Urinary bladder (tissue), 4 donors: ENCODE results near the gene OMA1. TPM values are rescaled to one million over a fixed set of nuclear protein-coding genes. Genes with fewer than 3 reads are reported as not detected.
"Not testable (repeated sequence)": the region's sequence is repeated elsewhere in the genome, so short reads cannot be mapped to it uniquely, and the experiment has no call there.

ENCODE experiments used
- DNase-seq: peaks from one replicate; pipeline ENCODE4 v3.0.0-alpha.2; 2015; ENCODE audit errors: extremely low spot score
- H3K27ac ChIP-seq: one replicate; pipeline ENCODE4 v1.5.1; 2013; ENCODE audit warnings: low read depth, mild to moderate bottlenecking, moderate library complexity
- H3K36me3 ChIP-seq: one replicate; pipeline ENCODE4 v1.6.1; 2013; ENCODE audit warnings: mild to moderate bottlenecking, moderate library complexity; ENCODE audit not compliant: insufficient read depth
- H3K4me1 ChIP-seq: one replicate; pipeline ENCODE4 v1.6.1; 2013; ENCODE audit warnings: mild to moderate bottlenecking, moderate library complexity; ENCODE audit not compliant: insufficient read depth
- H3K4me3 ChIP-seq: one replicate; pipeline ENCODE4 v1.5.1; 2013; ENCODE audit warnings: low read depth, low read length
- WGBS: extraction: QIAGEN DNeasy Blood & Tissue Kit; methylation state at CpG from one replicate; pipeline ENCODE4 v1.1.7; 2013; 5-methylcytosine and 5-hydroxymethylcytosine counted together
- polyA plus RNA-seq: library from polyadenylated mRNA; stranded (reverse); fragments of 200-250 nt; gene quantifications from one replicate; pipeline ENCODE4 v1.2.3, GENCODE V29; 2013
- total RNA-seq: library from RNA; depleted of rRNA; stranded (reverse); fragments of >200 nt; gene quantifications from one replicate; pipeline ENCODE4 v1.2.3, GENCODE V29; 2014
- donor health status: healthy with polysubstance abuse.
- donor health status: healthy.

The OMA1 gene
- total and polyA plus RNA-seq, 2 donors: 16.9 to 57.8 TPM

DNA sequence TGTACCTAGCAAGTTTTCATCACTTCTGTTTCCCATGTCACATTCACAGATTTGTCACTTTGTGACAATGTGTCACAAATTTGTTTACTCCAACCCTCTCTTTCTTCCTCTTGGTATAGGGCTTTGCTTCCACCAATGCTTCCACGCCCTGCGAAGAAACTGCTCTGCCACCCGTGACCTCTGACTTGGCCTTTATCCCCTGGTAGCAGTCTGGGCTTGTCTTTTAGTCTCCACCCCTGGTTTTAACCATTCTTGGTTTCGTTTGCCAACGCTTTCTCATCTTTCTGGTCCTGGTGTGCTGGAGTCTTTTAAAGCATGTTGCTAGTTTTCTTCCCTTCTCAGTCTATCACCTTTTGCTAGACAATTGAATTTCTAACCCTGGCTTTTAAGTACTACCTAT is 22.4 kb upstream of the OMA1 start:
- no peaks in the 10 kb centered on the region for H3K36me3 ChIP-seq
- no peaks in the 10 kb centered on the region for H3K4me1 ChIP-seq
- 74% methylated on average over 5 of the region's 5 CpGs for WGBS
- H3K27ac ChIP-seq: no peak overlapping the region
- H3K4me3 ChIP-seq: no peak overlapping the region
- DNase-seq: no peak

DNA sequence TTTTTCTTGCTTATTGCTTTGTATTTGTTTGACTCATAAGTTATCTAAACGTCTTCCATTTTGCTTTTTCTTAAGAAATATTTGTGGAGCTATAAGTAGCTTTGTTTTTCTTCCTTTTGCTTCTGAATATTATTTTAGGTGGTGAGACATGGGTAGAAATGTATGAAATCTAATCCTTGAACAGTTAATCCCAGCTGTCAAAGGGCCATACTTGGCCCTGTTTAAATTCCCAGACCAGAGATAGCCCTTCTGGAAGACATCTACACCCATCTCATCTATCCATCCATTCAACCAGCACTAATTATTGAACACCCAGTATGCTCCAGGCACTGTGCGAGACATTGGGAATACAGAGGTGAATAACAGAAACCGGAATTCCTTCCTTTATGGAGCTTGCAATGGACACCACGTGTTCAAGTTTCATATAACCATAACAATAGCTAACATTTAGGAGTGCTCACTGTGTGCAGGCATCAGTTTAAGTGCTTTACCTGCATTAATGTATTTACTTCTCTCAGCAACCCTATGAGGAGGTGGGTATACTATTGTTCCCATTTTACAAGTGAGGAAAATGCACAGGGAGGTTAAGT is 21.8 kb upstream of the OMA1 start:
- Histone ChIP-seq H3K4me3 (no peak overlapping the region), H3K4me1 (no peaks in the 10 kb centered on the region), H3K36me3 (no peaks in the 10 kb centered on the region), H3K27ac (no peak overlapping the region)
- no peak for DNase-seq
- WGBS: 70% methylated on average over 4 of the region's 4 CpGs

GRCh38 chr1:58566339-58566738 is 19.8 kb upstream of the OMA1 start:
- WGBS: 66% methylated on average over 3 of the region's 3 CpGs
- Histone ChIP-seq H3K4me1 (no peaks in the 10 kb centered on the region), H3K4me3 (no peak overlapping the region), H3K36me3 (no peaks in the 10 kb centered on the region), H3K27ac (no peak overlapping the region)
- no peak for DNase-seq

DNA sequence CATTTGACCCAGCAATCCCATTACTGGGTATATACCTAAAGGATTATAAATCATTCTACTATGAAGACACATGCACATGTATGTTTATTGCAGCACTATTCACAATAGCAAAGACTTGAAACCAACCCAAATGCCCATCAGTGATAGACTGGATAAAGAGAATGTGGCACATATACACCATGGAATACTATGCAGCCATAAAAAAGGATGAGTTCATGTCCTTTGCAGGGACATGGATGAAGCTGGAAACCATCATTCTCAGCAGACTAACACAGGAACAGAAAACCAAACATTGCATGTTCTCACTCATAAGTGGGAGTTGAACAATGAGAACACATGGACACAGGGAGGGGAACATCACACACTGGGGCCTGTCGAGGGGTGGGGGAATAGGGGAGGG is 17.2 kb upstream of the OMA1 start:
- not testable (repeated sequence) for H3K4me1 ChIP-seq, DNase-seq, H3K36me3 ChIP-seq, H3K4me3 ChIP-seq, H3K27ac ChIP-seq
- 88% methylated on average over 1 of the region's 1 CpG for WGBS

DNA sequence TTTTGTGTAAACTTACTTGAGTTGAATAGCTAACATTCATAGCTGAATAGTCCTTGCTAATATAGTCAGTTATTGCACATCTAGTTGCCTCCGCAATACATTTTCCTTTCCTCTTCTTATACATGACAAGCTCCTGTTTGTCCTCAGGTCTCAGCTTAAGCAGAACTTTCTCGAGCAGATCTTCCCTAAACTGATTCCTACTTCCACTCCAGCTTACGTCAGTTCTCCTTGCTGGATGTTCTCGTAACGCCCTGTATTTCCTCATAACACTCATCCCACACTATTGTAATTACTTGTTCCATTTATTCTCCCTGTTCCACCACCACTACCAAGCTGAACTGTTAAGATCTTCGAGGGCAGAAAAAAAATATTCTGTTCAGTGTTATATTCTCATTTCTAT is 15.1 kb upstream of the OMA1 start:
- H3K4me3 ChIP-seq: no peak overlapping the region
- WGBS: 69% methylated on average over 6 of the region's 6 CpGs

DNA sequence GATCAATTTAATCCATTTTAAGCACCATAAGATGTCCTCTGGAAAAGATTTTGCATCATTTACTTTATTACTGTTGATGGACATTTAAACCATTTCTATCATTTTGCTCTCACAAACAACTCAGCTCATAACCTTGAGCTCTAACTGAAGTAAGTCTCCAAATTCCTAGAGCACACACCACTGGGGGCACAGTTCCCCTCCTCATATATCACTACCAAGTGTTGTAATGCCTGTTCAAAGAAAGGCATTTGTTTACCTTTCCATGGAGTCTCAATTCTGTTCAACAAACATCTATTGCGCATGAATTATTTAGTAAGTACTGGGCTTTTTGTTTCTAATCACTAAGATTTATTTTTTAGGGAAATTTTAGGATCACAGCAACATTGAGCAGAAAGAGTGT is 8.9 kb upstream of the OMA1 start:
- DNase-seq: no peak
- Histone ChIP-seq H3K4me1 (no peaks in the 10 kb centered on the region), H3K36me3 (no peaks in the 10 kb centered on the region), H3K27ac (no peak overlapping the region), H3K4me3 (no peak overlapping the region)
- WGBS: 94% methylated on average over 1 of the region's 1 CpG

More for the DNA sequence above, 15.1 kb upstream of the OMA1 start:
- Histone ChIP-seq H3K4me1 (no peaks in the 10 kb centered on the region), H3K27ac (no peak overlapping the region), H3K36me3 (no peaks in the 10 kb centered on the region)
- no peak for DNase-seq

DNA sequence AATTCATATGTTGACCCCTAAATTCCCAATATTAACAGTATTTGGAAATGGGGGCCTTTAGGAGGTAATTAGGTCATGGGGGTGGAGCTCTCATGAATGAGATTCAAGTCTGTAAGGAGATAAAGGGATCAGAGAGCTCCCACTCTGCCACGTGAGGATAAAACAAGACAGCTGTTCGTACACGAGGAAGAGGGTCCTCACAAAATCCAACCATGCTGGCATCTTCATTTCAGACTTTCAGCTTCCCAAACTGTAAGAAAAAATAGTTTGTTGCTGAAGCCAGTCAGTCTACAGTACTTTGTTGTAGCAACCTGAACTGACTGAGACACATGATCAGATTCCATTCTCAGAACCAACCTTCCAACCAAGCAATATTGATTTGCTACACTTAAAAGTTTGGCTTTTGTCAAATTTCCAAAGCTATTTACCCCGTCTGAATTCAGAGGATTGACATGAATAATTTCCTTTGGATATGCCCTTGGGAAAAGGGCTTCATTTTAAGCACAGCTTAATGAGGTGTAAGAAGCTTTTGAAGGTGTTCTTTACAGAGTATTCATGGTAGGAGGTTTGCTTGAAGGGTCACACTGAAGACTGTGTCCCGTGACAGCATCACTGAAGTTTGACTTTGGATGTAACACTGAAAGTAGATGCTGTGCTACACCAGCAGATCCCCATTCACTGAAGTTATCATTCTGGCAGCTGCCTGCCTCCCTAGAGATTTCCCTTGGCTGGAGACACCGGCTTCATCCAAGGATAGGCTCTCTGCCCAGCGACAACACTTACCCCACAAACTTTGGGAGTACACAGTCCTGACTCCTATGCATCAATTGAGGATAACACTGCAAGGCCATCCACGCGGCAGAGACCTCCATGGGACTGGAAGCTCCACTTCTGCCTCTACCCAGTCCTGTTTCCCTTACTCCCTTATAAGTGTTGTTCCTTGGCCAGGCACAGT is 4.9 kb upstream of the OMA1 start:
- 54% methylated on average over 9 of the region's 9 CpGs for WGBS
- no peak overlapping the region for H3K4me3 ChIP-seq
- H3K4me1 ChIP-seq: no peaks in the 10 kb centered on the region
- H3K36me3 ChIP-seq: no peaks in the 10 kb centered on the region
- DNase-seq: no peak
- H3K27ac ChIP-seq: no peak overlapping the region

DNA sequence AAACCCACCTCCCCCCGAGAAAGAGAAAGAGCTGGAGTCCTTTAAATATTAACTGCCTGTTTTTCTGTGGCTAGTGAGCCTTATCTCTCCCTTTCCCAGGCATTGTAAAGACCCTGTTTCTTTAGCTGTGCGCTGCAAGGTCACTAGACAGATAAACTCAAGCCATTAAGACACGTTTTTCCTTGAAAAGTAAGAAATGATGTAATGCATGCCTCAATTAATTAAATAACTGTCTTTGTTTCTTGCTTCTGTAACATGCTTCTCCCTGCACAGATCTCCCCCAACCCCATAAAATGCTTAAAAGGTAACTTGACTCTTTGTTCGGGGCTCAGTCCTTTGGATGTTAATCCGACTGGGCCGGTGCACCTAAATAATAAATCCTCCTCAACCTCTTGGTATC is 2.8 kb upstream of the OMA1 start:
- not testable (repeated sequence) for H3K36me3 ChIP-seq, H3K4me1 ChIP-seq, H3K4me3 ChIP-seq, H3K27ac ChIP-seq, DNase-seq
- WGBS: 52% methylated on average over 6 of the region's 6 CpGs

DNA sequence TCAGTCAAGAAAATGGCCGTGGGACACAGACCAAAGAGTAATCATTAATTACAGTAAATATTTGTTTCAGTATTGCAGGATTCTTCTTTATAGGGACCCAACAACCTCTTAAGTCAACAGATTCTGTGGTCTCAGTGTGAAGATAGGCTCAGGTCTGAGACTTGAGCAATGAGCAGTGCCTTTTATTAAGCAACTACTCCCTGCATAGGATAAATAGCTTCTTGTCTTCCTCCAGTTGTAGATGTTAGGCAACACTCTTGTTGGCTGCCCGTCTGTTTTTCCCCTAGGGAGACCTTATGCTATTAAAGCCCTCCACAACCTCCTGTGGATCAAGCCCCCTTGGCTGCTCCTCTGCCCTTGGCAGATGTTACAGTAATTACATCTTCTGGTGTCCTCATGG is 1.8 kb upstream of the OMA1 start:
- H3K4me3 ChIP-seq: no peak overlapping the region
- no peak for DNase-seq
- H3K4me1 ChIP-seq: peaks cover 4% of the 10 kb centered on the region
- H3K27ac ChIP-seq: no peak overlapping the region
- no peaks in the 10 kb centered on the region for H3K36me3 ChIP-seq
- 83% methylated on average over 2 of the region's 2 CpGs for WGBS

DNA sequence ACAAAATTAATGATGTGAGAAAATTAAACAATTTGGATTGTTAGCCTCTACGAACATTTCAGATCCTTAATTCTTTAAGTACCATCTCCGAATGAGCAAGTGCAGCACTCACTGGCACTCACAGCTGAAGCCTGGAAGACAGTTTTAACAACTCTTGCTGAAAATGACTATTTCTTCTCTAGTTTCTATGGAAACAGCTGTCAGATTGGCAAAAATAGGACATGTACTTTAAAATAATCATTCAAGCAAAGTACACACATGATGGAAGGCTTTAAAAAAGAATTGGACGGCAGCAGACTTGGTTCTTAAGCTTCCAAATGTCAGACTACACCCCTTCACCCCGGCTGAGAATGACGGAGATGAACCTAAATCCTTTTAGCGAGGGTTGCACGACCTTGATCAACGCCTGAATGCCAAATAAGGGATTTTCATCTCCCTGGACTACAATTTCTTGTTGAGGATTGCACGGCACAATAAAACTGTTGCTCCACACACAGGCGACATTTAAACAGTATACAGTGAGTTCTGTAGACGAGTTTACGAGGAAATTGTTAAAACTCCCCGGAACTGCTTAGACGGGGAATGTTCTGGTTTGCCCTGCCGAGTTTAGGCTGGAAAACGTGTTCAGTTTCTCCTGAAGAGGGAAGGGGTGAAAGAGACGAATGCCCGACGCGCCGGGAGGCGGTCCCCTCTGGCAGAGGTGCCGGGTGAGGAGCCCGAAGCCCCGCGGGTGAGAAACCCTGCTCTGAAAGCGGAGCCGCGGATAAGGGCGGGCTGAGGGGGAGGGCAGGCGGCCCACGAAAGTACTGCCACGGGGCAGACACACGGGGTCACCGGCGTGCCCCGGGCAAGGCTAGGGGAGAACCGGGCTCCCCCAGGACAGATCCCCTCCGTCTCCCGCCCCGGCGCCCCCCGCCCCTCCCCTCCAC is 671 bp downstream of the OMA1 start:
- DNase-seq: peak; percentile 47
- Histone ChIP-seq H3K36me3 (no peaks in the 10 kb centered on the region), H3K4me3 (peak overlapping the region; percentile 60), H3K4me1 (peaks cover 4% of the 10 kb centered on the region), H3K27ac (peak overlapping the region; percentile 99)
- WGBS: under 1% methylated on average over 43 of the region's 43 CpGs

GRCh38 chr1:58543260-58543659 is 3.3 kb downstream of the OMA1 start:
- no peaks in the 10 kb centered on the region for H3K36me3 ChIP-seq
- peak overlapping the region; percentile 18 for H3K27ac ChIP-seq
- no peak overlapping the region for H3K4me3 ChIP-seq
- no peak for DNase-seq
- 78% methylated on average over 1 of the region's 1 CpG for WGBS
- peaks cover 5% of the 10 kb centered on the region for H3K4me1 ChIP-seq

DNA sequence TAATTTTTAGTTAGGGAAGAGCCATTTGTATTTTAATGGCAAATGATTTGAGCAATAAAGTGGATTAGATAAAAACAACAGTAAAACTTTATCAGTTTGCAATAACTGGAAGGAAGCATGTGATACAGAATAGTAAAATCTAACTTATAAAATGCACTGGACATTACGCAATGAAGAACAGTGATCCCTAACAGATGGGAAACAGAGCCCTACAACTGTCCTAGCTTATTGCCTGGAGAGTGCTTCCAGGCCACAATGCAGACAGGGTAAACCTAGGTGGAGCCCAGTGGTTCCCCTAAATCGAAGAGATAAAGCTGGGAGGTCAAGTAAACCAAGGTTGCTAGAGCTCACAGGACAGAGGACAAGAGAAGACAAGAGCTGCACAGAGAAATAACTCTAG is 7.0 kb downstream of the OMA1 start:
- H3K4me3 ChIP-seq: no peak overlapping the region
- H3K4me1 ChIP-seq: peaks cover 2% of the 10 kb centered on the region
- WGBS: 40% methylated on average over 2 of the region's 2 CpGs
- H3K27ac ChIP-seq: no peak overlapping the region
- no peaks in the 10 kb centered on the region for H3K36me3 ChIP-seq
- DNase-seq: no peak

DNA sequence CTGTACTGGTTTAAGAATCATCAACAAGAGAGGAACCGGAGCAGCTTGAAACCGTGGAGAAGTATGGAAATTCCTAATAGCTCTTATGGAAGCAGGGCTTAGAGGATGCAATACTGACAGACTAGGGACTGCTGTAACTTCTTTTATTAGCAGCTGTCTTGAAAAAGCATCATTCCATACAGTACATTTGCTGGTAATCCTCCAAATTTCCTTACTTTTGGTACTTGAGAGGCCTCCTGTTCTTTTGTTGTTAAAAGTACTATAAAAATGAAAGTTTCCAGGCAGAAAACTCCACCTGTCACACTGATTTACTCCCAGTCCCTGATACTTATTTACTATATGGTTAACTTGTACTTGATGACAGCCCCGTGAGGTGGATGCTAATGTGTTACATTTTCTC is 7.7 kb downstream of the OMA1 start:
- Histone ChIP-seq H3K4me1 (peaks cover 2% of the 10 kb centered on the region), H3K27ac (no peak overlapping the region), H3K4me3 (no peak overlapping the region), H3K36me3 (no peaks in the 10 kb centered on the region)
- DNase-seq: no peak
- 62% methylated on average over 3 of the region's 3 CpGs for WGBS
